ENCODE data around the gene KIAA0040. TPM values are rescaled to one million over a fixed set of nuclear protein-coding genes. Genes with fewer than 3 reads are reported as not detected.

The KIAA0040 gene
- total RNA-seq (2014; rRNA removed; shearing (Covaris generic)) = not detected in 2 replicates
- polyA plus RNA-seq (2015; cell fraction: cytosol; rRNA removed) = 0.09 and 0.21 TPM in 2 replicates
- 0.17 and 0.35 TPM in 2 replicates for polyA plus RNA-seq (2015; cell fraction: nucleus; rRNA removed)

- DNase-seq (ENCODE audit: low read depth) = no peak
Observed at GRCh38 chr1:175192630-175193526, at the start of gene KIAA0040. KIAA0040 (minus strand) TSS chr1:175192776; CDS start chr1:175161013, 31,763 bp downstream.

GRCh38 chr1:175237389-175237788, 44.8 kb upstream of the KIAA0040 start:
- no peak for DNase-seq (ENCODE audit: low read depth)

- no peak for DNase-seq (ENCODE audit: low read depth)
Observed at GRCh38 chr1:175234639-175235038, 42.1 kb upstream of the KIAA0040 start.

- no peak for DNase-seq (ENCODE audit: low read depth)
Observed at GRCh38 chr1:175232335-175232734, 39.8 kb upstream of the KIAA0040 start.

- no peak for DNase-seq (ENCODE audit: low read depth)
Observed at GRCh38 chr1:175225805-175226129, 33.2 kb upstream of the KIAA0040 start.

- DNase-seq (ENCODE audit: low read depth) = no peak
Observed at GRCh38 chr1:175222296-175222938, 29.8 kb upstream of the KIAA0040 start.

- peak; percentile 53 for DNase-seq (ENCODE audit: low read depth)
Observed at GRCh38 chr1:175221557-175222175, 29.1 kb upstream of the KIAA0040 start.

- no peak for DNase-seq (ENCODE audit: low read depth)
Observed at GRCh38 chr1:175220853-175221556, 28.4 kb upstream of the KIAA0040 start.

GRCh38 chr1:175219774-175220173, 27.2 kb upstream of the KIAA0040 start:
- no peak for DNase-seq (ENCODE audit: low read depth)

- no peak for DNase-seq (ENCODE audit: low read depth)
Observed at GRCh38 chr1:175218786-175219434, 26.3 kb upstream of the KIAA0040 start.

GRCh38 chr1:175217721-175218531, 25.4 kb upstream of the KIAA0040 start:
- DNase-seq (ENCODE audit: low read depth) = no peak

GRCh38 chr1:175216444-175216843, 23.9 kb upstream of the KIAA0040 start:
- no peak for DNase-seq (ENCODE audit: low read depth)

GRCh38 chr1:175211656-175212055, 19.1 kb upstream of the KIAA0040 start:
- DNase-seq (ENCODE audit: low read depth) = no peak

- no peak for DNase-seq (ENCODE audit: low read depth)
Observed at GRCh38 chr1:175210744-175211143, 18.2 kb upstream of the KIAA0040 start.

GRCh38 chr1:175209493-175209921, 16.9 kb upstream of the KIAA0040 start:
- DNase-seq (ENCODE audit: low read depth) = no peak

GRCh38 chr1:175208773-175209492, 16.4 kb upstream of the KIAA0040 start:
- DNase-seq (ENCODE audit: low read depth) = peak; percentile 44

- DNase-seq (ENCODE audit: low read depth) = no peak
Observed at GRCh38 chr1:175207971-175208370, 15.4 kb upstream of the KIAA0040 start.

- peak; percentile 25 for DNase-seq (ENCODE audit: low read depth)
Observed at GRCh38 chr1:175206687-175207086, 14.1 kb upstream of the KIAA0040 start.

- no peak for DNase-seq (ENCODE audit: low read depth)
Observed at GRCh38 chr1:175204330-175204729, 11.8 kb upstream of the KIAA0040 start.

All from HT1080 (cell line).